Ovary (tissue), 3 donors: ENCODE results near the gene TRPM5.

Experiments
- EP300 ChIP-seq: sonication (generic); formaldehyde crosslinking; IDR thresholded peaks from one replicate; pipeline ENCODE4 v1.6.1; 2017; ENCODE audit warnings: antibody characterized with exemption
- POLR2A ChIP-seq: fragments of 450-650 bp; IDR thresholded peaks from one replicate; pipeline ENCODE4 v1.6.1; 2017; ENCODE audit warnings: antibody characterized with exemption, mild to moderate bottlenecking, moderate library complexity
- TF ChIP-seq, protein P1 (sequence below), 3 donors: fragments of 450-650 bp in 2 of 3; fragments of 200-600 bp in 1 of 3; IDR thresholded peaks; one replicate each; pipeline versions ENCODE4 v1.5.1 to v1.8.0; 2016 to 2022; ENCODE audit warnings: antibody characterized with exemption in 3 of 3, mild to moderate bottlenecking in 1 of 3
- donor health status: DM: no; HTN: no; CAD: no.

GRCh38 chr11:2475136-2475918 lies 31.0 kb upstream of the TRPM5 start:
- TF ChIP-seq POLR2A (no peak), EP300 (no peak)
- TF ChIP-seq, protein P1, sequence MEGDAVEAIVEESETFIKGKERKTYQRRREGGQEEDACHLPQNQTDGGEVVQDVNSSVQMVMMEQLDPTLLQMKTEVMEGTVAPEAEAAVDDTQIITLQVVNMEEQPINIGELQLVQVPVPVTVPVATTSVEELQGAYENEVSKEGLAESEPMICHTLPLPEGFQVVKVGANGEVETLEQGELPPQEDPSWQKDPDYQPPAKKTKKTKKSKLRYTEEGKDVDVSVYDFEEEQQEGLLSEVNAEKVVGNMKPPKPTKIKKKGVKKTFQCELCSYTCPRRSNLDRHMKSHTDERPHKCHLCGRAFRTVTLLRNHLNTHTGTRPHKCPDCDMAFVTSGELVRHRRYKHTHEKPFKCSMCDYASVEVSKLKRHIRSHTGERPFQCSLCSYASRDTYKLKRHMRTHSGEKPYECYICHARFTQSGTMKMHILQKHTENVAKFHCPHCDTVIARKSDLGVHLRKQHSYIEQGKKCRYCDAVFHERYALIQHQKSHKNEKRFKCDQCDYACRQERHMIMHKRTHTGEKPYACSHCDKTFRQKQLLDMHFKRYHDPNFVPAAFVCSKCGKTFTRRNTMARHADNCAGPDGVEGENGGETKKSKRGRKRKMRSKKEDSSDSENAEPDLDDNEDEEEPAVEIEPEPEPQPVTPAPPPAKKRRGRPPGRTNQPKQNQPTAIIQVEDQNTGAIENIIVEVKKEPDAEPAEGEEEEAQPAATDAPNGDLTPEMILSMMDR (IDR thresholded peaks at IDR 0.05), result no peak
